ENCODE data around the gene DOCK9. TPM values are rescaled to one million over a fixed set of nuclear protein-coding genes. Genes with fewer than 3 reads are reported as not detected.
"Not testable (repeated sequence)": the region's sequence is repeated elsewhere in the genome, so short reads cannot be mapped to it uniquely, and the experiment has no call there.

Gene DOCK9
- total RNA-seq, 1 experiment from 2014 or later, result 60.5 TPM

DNA sequence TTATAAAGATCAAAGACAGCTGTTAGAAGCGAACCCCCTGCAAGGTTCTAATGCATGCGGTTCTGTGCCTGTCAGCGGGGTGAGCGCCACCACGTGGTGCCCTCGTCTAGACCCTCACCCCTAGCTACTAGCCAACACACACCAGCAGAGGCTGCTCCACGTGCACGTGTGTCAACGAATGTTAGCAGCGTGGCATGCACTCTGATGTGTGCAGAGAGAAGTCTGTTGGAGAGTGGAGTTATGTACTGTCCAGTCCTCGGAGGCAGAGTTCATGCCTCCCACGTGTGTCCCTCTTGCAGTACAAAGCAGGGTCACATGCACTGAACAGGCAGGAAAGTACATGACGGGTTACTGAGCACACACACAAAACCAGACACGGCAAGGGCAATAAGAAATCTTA, 150.4 kb downstream of the DOCK9 start:
- Histone ChIP-seq H3K4me3 (no peak overlapping the region), H3K9me3 (replicated peaks) (no peaks in the 10 kb centered on the region), H3K27me3 (no peaks in the 10 kb centered on the region), H3K27ac (no peak overlapping the region), H3K4me1 (no peaks in the 10 kb centered on the region), H3K36me3 (peaks cover 91% of the 10 kb centered on the region)
- DNase-seq, result no peak

DNA sequence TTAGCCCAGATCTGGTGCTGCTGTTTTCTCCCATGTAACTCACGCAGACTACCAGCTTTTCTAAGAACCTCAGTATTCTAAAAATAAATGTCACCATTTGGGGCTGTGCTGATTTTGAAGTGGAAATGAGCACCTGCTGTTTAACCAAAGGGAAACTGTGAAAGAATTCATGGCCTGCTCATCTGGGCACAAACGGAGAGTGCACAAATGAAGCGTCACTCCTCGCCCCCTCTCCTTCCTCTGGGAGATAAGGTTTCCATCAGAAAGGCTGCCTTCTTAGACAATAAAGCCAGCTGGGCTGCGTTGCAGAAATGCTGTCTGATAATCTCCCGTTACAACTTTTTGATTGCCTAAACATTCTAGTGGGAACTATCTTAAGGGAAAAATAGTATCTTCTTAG, 151.7 kb downstream of the DOCK9 start:
- H3K4me3 ChIP-seq, result no peak overlapping the region
- no peaks in the 10 kb centered on the region for H3K4me1 ChIP-seq
- no peak overlapping the region for H3K27ac ChIP-seq
- no peaks in the 10 kb centered on the region for H3K27me3 ChIP-seq
- H3K36me3 ChIP-seq, result peaks cover 91% of the 10 kb centered on the region
- H3K9me3 ChIP-seq (replicated peaks), result no peaks in the 10 kb centered on the region
- no peak for DNase-seq

DNA sequence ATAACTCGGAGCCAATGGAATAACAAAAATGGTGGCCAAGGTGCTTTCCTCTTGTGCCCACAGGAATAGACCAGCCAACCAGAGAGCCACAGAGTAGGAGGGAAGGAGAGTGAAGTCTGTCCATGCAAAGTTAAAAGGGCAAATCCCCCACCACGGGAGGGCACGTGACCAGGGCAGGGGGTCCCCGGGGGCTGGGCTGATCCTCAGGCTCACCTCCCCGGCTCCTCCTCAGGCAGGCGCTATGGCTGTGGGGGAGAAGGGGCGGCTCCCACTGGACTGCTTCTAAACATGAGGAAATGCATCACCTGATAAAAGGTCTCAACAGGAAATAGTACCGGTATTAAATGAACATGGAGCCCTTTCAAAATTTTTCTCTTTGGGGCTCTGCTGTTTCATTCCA, 152.2 kb downstream of the DOCK9 start:
- H3K27me3 ChIP-seq, result no peaks in the 10 kb centered on the region
- no peaks in the 10 kb centered on the region for H3K4me1 ChIP-seq
- H3K36me3 ChIP-seq, result peaks cover 86% of the 10 kb centered on the region
- H3K4me3 ChIP-seq, result no peak overlapping the region
- H3K9me3 ChIP-seq (replicated peaks), result no peaks in the 10 kb centered on the region
- H3K27ac ChIP-seq, result no peak overlapping the region
- no peak for DNase-seq

DNA sequence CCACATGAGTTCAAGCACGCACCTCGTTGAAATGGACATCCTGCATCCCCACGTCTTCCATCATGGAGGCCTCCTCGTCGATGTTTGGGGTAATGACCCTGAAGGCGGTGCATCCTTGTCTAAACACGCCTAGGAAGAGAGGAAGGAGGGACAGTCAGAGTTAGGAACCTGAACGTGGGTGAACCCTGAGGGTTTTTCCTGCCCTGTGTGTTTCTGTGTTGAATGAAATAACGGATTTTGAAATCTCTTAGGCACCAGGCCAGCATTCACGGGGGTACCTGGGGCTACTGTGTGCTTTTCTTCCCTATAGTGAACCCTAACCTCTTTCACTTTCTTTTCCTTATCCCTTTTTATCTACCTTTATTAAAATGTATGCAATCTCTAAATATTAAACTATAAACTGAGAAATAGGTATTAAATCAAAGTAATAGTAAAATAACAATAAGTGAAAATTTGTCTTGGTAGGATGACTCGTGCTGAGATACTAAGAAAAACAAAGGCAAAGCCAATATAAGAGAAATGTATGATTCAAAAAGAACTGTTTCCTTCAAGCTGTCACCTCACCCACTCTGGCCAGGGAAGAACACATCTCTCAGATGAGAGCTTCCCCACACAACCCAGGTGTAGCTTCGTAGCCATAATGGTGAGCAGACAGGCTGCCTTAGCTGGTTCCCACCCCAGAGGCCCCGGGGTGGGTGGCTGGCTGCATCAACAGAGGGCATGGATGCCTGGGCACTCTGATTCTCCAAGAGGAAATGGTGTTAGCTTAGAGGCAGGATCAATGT, 153.3 kb downstream of the DOCK9 start:
- no peak overlapping the region for H3K4me3 ChIP-seq
- no peaks in the 10 kb centered on the region for H3K27me3 ChIP-seq
- peaks cover 83% of the 10 kb centered on the region for H3K36me3 ChIP-seq
- H3K27ac ChIP-seq, result no peak overlapping the region
- no peaks in the 10 kb centered on the region for H3K9me3 ChIP-seq (replicated peaks)
- no peaks in the 10 kb centered on the region for H3K4me1 ChIP-seq
- DNase-seq, result no peak

DNA sequence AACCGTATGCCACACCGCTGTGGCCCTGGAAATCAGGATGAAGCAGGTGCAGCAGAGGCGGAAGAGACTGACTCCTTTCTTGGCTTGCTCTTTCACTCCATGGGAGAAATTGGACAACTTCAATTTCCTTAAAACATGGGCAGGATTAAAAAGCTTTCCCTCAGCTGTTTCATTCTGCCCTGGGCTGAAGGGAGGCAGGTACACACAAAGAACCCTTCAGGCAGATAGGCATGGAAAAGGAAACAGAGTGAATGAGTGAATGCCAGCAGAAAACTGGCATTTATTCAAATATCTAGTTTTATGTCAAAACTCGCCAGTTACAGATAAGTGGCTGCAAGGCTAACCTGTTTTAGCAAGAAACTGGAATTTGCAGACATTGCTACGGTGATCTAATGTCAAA, 154.4 kb downstream of the DOCK9 start:
- H3K27me3 ChIP-seq, result no peaks in the 10 kb centered on the region
- H3K4me1 ChIP-seq, result no peaks in the 10 kb centered on the region
- no peaks in the 10 kb centered on the region for H3K9me3 ChIP-seq (replicated peaks)
- DNase-seq, result no peak
- H3K4me3 ChIP-seq, result no peak overlapping the region
- peaks cover 83% of the 10 kb centered on the region for H3K36me3 ChIP-seq
- H3K27ac ChIP-seq, result no peak overlapping the region

DNA sequence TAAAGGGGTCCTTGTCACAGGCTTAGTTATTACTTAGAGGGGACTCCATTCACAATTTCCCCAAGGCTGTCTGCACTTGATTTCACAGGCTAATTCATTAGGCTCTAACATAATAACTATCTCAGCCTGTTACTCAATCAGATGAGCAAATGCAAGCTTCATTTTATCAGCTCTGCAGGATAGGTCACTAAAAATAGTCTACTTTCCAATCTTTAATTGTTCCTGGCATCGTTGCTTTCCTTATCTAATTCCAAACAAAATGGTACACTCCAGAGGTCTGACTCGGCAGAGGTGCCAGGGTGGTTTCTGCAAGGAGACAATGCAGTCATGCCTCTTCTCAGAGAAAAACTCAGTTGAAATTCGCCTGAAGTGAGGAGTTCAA, 155.6 kb downstream of the DOCK9 start:
- Histone ChIP-seq H3K27me3 (no peaks in the 10 kb centered on the region), H3K4me3 (no peak overlapping the region), H3K4me1 (no peaks in the 10 kb centered on the region), H3K36me3 (peaks cover 77% of the 10 kb centered on the region), H3K9me3 (replicated peaks) (no peaks in the 10 kb centered on the region), H3K27ac (no peak overlapping the region)
- no peak for DNase-seq

DNA sequence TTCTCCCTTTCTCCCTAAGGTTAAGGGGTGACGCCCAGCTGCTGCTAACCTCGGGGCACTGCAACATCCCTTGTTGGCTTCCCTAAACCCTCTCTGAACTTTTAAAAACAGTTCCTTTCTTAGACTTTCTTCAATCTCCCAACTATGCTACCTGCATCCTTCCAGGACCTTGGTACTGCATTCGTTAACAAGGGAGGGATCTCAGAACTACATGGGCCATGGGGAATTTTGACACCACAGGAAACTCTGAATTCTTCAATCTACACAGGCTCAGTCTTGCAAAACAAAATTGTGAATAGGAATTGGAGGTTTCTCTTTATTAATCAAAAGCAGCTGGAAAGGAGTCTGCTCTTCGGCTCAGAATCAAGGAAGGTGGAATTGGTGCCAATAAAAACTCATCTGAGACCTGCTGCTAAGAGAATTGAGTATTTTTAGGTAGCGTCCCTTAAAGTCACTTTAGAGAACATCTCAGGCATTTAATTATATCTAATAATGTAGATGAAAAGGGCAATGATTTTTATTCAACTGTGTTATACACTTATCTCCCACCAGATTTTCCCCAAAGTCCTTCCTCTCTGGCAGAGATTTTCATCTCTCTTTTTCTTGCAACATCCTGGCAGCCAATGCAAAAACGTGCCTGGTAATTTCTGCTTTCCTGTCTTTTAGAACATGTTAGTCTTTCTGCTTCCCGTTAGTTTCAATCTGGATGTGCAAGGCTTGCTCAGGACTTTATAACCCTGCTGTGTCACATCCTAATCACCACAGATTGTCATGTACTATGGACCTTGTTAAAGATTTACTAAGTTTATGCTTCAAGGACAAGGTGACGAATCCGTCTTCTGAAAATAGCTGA, 156.3 kb downstream of the DOCK9 start:
- Histone ChIP-seq H3K27me3 (no peaks in the 10 kb centered on the region), H3K9me3 (replicated peaks) (no peaks in the 10 kb centered on the region), H3K27ac (no peak overlapping the region), H3K4me3 (no peak overlapping the region), H3K36me3 (peaks cover 76% of the 10 kb centered on the region), H3K4me1 (no peaks in the 10 kb centered on the region)
- DNase-seq, result no peak

DNA sequence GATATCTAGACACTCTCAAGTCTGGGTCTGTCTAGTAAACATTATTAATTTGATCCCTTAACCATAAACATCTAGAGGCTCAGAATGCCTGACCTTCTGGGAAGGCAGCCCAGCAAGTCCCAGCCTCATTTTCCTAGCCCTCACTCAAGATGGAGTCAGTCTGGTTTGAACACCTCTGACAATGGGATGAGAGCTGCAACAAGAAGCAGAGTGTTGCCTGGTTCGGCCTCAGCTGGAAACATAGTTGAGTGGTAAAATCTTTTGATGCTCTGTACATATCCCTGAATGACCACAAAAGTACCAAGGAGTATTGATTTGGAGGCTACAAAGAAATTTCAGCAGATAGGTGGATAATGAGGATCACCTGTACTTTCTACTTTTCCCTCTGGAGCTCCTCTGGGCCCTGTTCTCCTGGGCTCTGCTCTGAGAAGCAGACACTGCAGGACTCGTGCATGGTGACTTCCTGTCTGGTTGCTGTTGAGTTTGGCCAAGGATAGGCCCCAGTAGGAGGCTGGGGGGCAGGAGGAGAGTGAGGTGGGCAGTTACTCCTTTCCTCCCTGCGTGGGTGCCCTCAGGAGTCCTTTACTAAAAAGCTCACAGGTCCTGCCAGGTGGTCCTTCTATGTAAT, 157.0 kb downstream of the DOCK9 start:
- Histone ChIP-seq H3K36me3 (peaks cover 77% of the 10 kb centered on the region), H3K4me3 (no peak overlapping the region), H3K27ac (no peak overlapping the region), H3K4me1 (no peaks in the 10 kb centered on the region), H3K9me3 (replicated peaks) (no peaks in the 10 kb centered on the region), H3K27me3 (no peaks in the 10 kb centered on the region)
- DNase-seq, result no peak

DNA sequence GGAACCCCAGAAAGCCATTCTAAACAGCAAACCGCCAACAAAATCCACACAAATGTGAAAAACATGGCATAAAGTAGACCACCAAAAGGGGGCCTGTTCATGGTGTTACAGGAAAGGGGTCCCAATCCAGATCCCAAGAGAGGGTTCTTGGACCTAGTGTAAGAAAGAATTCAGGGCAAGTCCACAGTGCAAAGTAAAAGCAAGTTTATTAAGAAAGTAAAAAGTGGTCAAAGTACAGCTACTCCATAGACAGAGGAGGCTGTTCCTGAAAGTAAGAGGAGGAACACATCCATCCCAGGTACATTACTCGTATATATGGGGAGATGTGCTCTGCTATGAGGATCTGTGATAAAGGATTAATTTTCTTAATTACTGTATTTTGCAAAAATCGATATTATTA, 157.6 kb downstream of the DOCK9 start:
- Histone ChIP-seq H3K27me3 (no peaks in the 10 kb centered on the region), H3K27ac (no peak overlapping the region), H3K4me3 (no peak overlapping the region), H3K36me3 (peaks cover 77% of the 10 kb centered on the region), H3K4me1 (no peaks in the 10 kb centered on the region), H3K9me3 (replicated peaks) (no peaks in the 10 kb centered on the region)
- DNase-seq, result no peak

DNA sequence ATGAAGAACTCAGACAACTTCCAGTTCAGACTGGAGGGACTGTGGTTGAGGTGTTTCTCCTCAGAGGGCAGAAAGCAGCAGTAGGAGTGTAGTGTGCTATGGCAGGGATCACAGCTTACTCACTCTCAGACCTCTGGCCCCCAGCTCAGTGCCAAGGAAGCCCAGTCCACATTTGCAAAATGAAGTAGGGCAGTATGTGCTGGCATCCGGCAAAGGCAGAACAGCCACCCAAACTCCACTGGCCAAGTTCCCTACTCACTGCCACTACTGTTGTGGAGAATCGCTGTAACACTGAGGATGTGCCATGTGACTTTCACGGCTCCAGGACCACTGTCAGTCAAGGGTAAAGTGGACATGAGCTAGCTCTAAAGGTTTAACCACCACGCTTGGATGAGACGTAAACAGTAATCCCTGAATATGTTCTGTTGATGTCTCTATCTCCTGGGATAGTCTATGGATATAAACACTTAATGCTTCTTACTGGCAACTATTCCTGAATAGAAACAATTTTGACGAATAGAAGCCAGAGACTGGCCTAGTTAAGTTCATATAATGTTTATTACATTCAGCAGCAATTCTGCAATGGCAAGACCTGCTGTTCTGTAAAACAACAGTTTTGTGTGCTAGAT, 158.4 kb downstream of the DOCK9 start:
- no peak overlapping the region for H3K27ac ChIP-seq

DNA sequence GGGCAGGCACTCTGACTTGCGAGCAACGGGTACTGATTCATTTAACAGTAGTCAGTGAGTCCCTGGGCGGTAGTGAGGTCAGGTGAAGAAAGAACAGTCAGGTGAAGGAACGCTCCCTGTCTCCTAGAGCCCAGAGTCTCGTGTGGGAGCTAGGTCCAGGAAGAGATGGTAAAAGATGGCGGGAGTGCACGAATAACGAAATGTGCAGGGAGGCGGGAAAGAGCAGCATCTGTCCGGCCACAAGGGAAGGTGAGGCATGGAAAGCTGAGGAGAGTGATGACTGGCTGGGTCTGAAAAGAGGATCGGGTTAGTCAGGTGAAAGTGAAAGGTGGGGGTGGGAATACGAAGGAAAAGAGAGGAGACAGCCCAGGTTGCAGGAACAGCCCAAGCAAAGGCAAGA, 161.5 kb downstream of the DOCK9 start:
- Histone ChIP-seq H3K4me1 (no peaks in the 10 kb centered on the region), H3K9me3 (replicated peaks) (no peaks in the 10 kb centered on the region), H3K27ac (no peak overlapping the region), H3K36me3 (peaks cover 49% of the 10 kb centered on the region), H3K27me3 (no peaks in the 10 kb centered on the region), H3K4me3 (no peak overlapping the region)
- DNase-seq, result no peak

More for the DNA sequence above, 158.4 kb downstream of the DOCK9 start:
- Histone ChIP-seq H3K36me3 (peaks cover 68% of the 10 kb centered on the region), H3K27me3 (no peaks in the 10 kb centered on the region), H3K4me1 (no peaks in the 10 kb centered on the region), H3K9me3 (replicated peaks) (no peaks in the 10 kb centered on the region), H3K4me3 (no peak overlapping the region)
- DNase-seq, result no peak

DNA sequence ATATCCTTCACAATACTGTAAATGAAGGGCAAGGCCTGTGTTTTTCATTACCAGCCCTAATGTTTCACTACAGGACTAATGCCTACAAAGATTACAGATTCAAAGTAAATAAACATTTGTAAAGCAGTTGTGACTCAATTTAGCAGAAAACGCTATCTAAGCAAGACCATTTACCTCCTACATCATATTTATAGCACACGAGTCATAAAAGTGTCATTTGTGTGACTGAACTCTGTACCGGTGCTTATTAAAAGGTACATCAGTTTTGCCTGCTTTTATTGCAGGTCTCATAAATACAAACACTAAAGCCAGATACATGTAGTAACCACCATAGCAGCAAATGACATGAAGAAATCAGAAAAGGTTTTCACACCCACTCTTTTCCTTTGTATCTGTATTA, 163.9 kb downstream of the DOCK9 start:
- no peaks in the 10 kb centered on the region for H3K4me1 ChIP-seq
- no peaks in the 10 kb centered on the region for H3K27me3 ChIP-seq
- no peak overlapping the region for H3K4me3 ChIP-seq
- H3K9me3 ChIP-seq (replicated peaks), result no peaks in the 10 kb centered on the region
- DNase-seq, result no peak
- H3K36me3 ChIP-seq, result peaks cover 46% of the 10 kb centered on the region
- no peak overlapping the region for H3K27ac ChIP-seq

DNA sequence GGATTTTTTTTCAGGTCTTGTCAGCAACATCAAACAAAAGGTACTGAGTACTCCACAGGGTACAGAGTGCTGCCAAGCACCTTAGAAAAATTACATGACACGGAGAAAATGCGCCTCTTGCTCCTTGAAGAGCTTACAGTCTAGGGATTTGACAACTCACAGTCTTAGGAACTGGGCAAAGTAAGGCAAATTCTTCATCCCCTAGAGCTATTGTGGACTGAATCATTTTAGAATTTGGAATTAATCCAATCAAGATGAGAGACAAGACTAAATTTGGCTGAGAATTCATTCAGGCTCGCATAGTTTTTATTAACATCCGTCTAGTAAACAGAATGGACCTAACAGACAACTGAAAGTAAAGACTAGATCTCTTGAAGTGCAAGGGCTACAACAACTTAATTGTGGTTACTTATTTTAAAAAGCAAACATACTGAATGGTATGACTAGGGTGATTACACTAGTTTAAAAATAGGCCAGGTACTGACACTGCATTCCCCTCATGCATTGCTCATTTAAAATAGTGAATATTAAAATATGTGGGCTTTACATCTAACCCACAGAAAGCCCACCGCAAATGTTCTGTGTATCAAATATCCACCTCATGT, 165.6 kb downstream of the DOCK9 start:
- not testable (repeated sequence) for H3K27me3 ChIP-seq; H3K4me1 ChIP-seq; H3K27ac ChIP-seq; H3K4me3 ChIP-seq; DNase-seq; H3K9me3 ChIP-seq (replicated peaks)
- peaks cover 49% of the 10 kb centered on the region for H3K36me3 ChIP-seq

DNA sequence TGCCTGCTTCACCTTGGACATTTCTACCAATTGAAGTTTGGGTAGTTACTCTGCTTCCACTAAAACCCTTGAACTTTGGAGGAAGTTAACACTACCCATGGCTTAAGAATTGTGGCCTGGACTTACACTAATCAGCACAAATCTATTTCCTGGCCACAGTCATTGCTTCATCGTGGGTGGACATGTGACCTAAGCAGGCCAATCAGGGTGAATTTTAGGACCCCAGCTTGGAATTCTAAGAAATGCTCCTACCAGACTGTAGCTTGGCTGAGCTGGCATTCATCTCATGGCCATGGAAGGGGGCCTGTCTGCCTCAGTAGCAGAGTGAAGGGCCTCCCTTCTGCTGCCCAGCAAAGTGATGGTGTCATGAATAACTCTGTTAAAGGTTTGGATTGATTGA, 167.1 kb downstream of the DOCK9 start:
- Histone ChIP-seq H3K4me3 (no peak overlapping the region), H3K36me3 (peaks cover 48% of the 10 kb centered on the region), H3K27me3 (no peaks in the 10 kb centered on the region), H3K4me1 (no peaks in the 10 kb centered on the region), H3K27ac (no peak overlapping the region), H3K9me3 (replicated peaks) (no peaks in the 10 kb centered on the region)
- DNase-seq, result no peak

Measured in SJCRH30 (cell line).